Measurements from ENCODE around the gene NACAD.

The NACAD gene

GRCh38 chr7:45078125-45078681, 10.6 kb downstream of the NACAD start:
- H3K4me3 ChIP-seq (ENCODE audit: low read depth, low read length): no peak overlapping the region
- DNase-seq (ENCODE audit: low read depth): no peak
- no peak for TF ChIP-seq CTCF (IDR thresholded peaks at IDR 0.05; ENCODE audit: insufficient read depth, low read depth, low read length, missing control alignments)

GRCh38 chr7:45077579-45077978, 11.2 kb downstream of the NACAD start:
- no peak overlapping the region for H3K4me3 ChIP-seq (ENCODE audit: low read depth, low read length)
- TF ChIP-seq CTCF (IDR thresholded peaks at IDR 0.05; ENCODE audit: insufficient read depth, low read depth, low read length, missing control alignments): no peak
- no peak for DNase-seq (ENCODE audit: low read depth)

GRCh38 chr7:45076946-45077345, 11.8 kb downstream of the NACAD start:
- DNase-seq (ENCODE audit: low read depth): no peak

GRCh38 chr7:45075871-45076796, 12.6 kb downstream of the NACAD start:
- no peak for TF ChIP-seq CTCF (IDR thresholded peaks at IDR 0.05; ENCODE audit: insufficient read depth, low read depth, low read length, missing control alignments)
- DNase-seq (ENCODE audit: low read depth): no peak
- no peak overlapping the region for H3K4me3 ChIP-seq (ENCODE audit: low read depth, low read length)

More at GRCh38 chr7:45076946-45077345, 11.8 kb downstream of the NACAD start:
- no peak overlapping the region for H3K4me3 ChIP-seq (ENCODE audit: low read depth, low read length)
- TF ChIP-seq CTCF (IDR thresholded peaks at IDR 0.05; ENCODE audit: insufficient read depth, low read depth, low read length, missing control alignments): no peak

- H3K4me3 ChIP-seq (ENCODE audit: low read depth, low read length): no peak overlapping the region
- TF ChIP-seq CTCF (IDR thresholded peaks at IDR 0.05; ENCODE audit: insufficient read depth, low read depth, low read length, missing control alignments): no peak
- no peak for DNase-seq (ENCODE audit: low read depth)
Measured at GRCh38 chr7:45075355-45075644, 13.5 kb downstream of the NACAD start.

GRCh38 chr7:45074528-45075354, 14.0 kb downstream of the NACAD start:
- no peak for TF ChIP-seq CTCF (IDR thresholded peaks at IDR 0.05; ENCODE audit: insufficient read depth, low read depth, low read length, missing control alignments)
- H3K4me3 ChIP-seq (ENCODE audit: low read depth, low read length): no peak overlapping the region
- no peak for DNase-seq (ENCODE audit: low read depth)
